Spleen (tissue), 11 donors: ENCODE measurements around the gene VPS52. TPM values are rescaled to one million over a fixed set of nuclear protein-coding genes. Genes with fewer than 3 reads are reported as not detected.

Experiments used
- DNase-seq: peaks from one replicate; pipeline ENCODE4 v3.0.0-alpha.2; 2020
- H3K27ac ChIP-seq, 8 donors: fragments of 200-600 bp; sonication (generic) in 7 of 8; 1 replicate in 4 of 8; 2 replicates in 4 of 8; pipeline versions ENCODE4 v1.5.0 to v1.8.0; 2016 to 2021; ENCODE audit warnings: inconsistent platforms in 4 of 8, mild to moderate bottlenecking in 4 of 8, moderate library complexity in 1 of 8
- H3K27me3 ChIP-seq, 7 donors: fragments of 200-600 bp; sonication (generic) in 6 of 7; replicated peaks in 1 of 7; 1 replicate in 4 of 7; 2 replicates in 3 of 7; pipeline versions ENCODE4 v1.5.0 to v1.8.0; 2016 to 2021; ENCODE audit warnings: inconsistent platforms in 3 of 7, mild to moderate bottlenecking in 1 of 7
- H3K36me3 ChIP-seq, 6 donors: fragments of 200-600 bp; sonication (generic) in 5 of 6; 1 replicate in 4 of 6; 2 replicates in 2 of 6; pipeline versions ENCODE4 v1.5.0 to v1.8.0; 2016 to 2021; ENCODE audit warnings: inconsistent platforms in 2 of 6
- H3K4me1 ChIP-seq, 6 donors: fragments of 200-600 bp; sonication (generic) in 5 of 6; 1 replicate in 3 of 6; 2 replicates in 3 of 6; pipeline versions ENCODE4 v1.5.0 to v1.8.0; 2016 to 2021; ENCODE audit warnings: inconsistent platforms in 3 of 6
- H3K4me3 ChIP-seq, 8 donors: fragments of 200-600 bp; sonication (generic) in 7 of 8; 1 replicate in 4 of 8; 2 replicates in 4 of 8; pipeline versions ENCODE4 v1.5.0 to v1.8.0; 2016 to 2021; ENCODE audit warnings: inconsistent platforms in 4 of 8, mild to moderate bottlenecking in 4 of 8, moderate library complexity in 2 of 8
- H3K9me3 ChIP-seq, 8 donors: fragments of 200-600 bp; sonication (generic) in 7 of 8; 1 replicate in 4 of 8; 2 replicates in 4 of 8; pipeline versions ENCODE4 v1.5.0 to v1.8.0; 2016 to 2021; ENCODE audit warnings: inconsistent platforms in 4 of 8
- POLR2A ChIP-seq, 3 donors: fragments of 450-650 bp; IDR thresholded peaks; one replicate each; pipeline ENCODE4 v1.5.1; 2017; ENCODE audit warnings: antibody characterized with exemption in 3 of 3, mild to moderate bottlenecking in 1 of 3
- POLR2AphosphoS5 ChIP-seq, 3 donors: sonication (generic); formaldehyde crosslinking; IDR thresholded peaks; one replicate each; pipeline ENCODE4 v1.5.1; 2017; ENCODE audit warnings: antibody characterized with exemption in 3 of 3
- WGBS, 5 donors: extraction: QIAGEN DNeasy Blood & Tissue Kit in 3 of 5; methylation state at CpG; one replicate each; pipeline versions ENCODE4 v1.1.5 to v1.1.7; 2013 to 2018; 5-methylcytosine and 5-hydroxymethylcytosine counted together
- intact Hi-C: fragments of 100-400 bp; cut with DNase I; formaldehyde crosslinking; loops from one replicate; pipeline ENCODE4 v1.15.0; 2023; ENCODE audit warnings: low total_unique reads
- polyA plus RNA-seq, 3 donors: library from polyadenylated mRNA; stranded (reverse); fragments of 200-250 nt; gene quantifications; one replicate each; pipeline ENCODE4 v1.2.1, GENCODE V29; 2013
- total RNA-seq, 7 donors: library from RNA; depleted of rRNA in 3 of 7; stranded (reverse); fragments of >200 nt in 3 of 7; fragmentation: NEBNext Ultra II Directional in 4 of 7; extraction: Animal tissue kit (Norgen Biotek cat#: 25700) in 4 of 7; gene quantifications; one replicate each; pipeline versions ENCODE4 v1.1.0 to v1.2.1, GENCODE V29; 2016 to 2021
- TF ChIP-seq, protein P1 (sequence below), 11 experiments: fragments of 200-600 bp in 7 of 11; fragments of 450-650 bp in 4 of 11; sonication (generic) in 4 of 11; IDR thresholded peaks in 8 of 11; conservative IDR thresholded peaks in 3 of 11; 1 replicate in 7 of 11; 2 replicates in 4 of 11; pipeline versions ENCODE4 v1.4.0 to v1.8.0; 2016 to 2021; ENCODE audit warnings: antibody characterized with exemption in 11 of 11, inconsistent platforms in 4 of 11, mild to moderate bottlenecking in 1 of 11
- donor health status: healthy with polysubstance abuse.
- donor health status: DM: no; HTN: no; CAD: no; lungs with moderate emphysema.
- donor health status: DM: no; HTN: no; CAD: no.
- donor health status: Bipolar disorder and iron deficiency.
- donor health status: healthy.
- donor health status: DM: no; HTN: no; CAD: no.
- donor health status: DM: yes; HTN: yes; CAD: no.

The VPS52 gene
- total and polyA plus RNA-seq, 10 donors = 31.7 to 87.7 (median 54.1) TPM

- peak; percentile 8 to 79 (median 71) for TF ChIP-seq POLR2AphosphoS5 (IDR thresholded peaks at IDR 0.05)
- no peak for TF ChIP-seq POLR2A (IDR thresholded peaks at IDR 0.05)
- Histone ChIP-seq H3K27me3 (peaks cover 0 to 31% (median 8%) of the 10 kb centered on the region in 7 donors), H3K36me3 (peaks cover 0 to 34% (median 21%) of the 10 kb centered on the region in 6 donors), H3K4me3 (peak overlapping the region; percentile 20 to 64 (median 34)), H3K9me3 (no peaks in the 10 kb centered on the region), H3K27ac (peak overlapping the region in 1 of 8 donors; percentile 5), H3K4me1 (peaks cover 12 to 46% (median 28%) of the 10 kb centered on the region in 6 donors)
- DNase-seq = peak; percentile 79
- intact Hi-C loops = no loop called here
- 0 to 2% (median 1%) methylated on average over 41 to 43 of the region's 43 CpGs for WGBS, 5 donors
Observed at GRCh38 chr6:33213166-33213988, 58.3 kb downstream of the VPS52 start.

GRCh38 chr6:33212857-33213165 lies 58.9 kb downstream of the VPS52 start:
- Histone ChIP-seq H3K36me3 (peaks cover 0 to 34% (median 21%) of the 10 kb centered on the region in 6 donors), H3K27me3 (peaks cover 0 to 26% (median 8%) of the 10 kb centered on the region in 7 donors), H3K4me3 (peak overlapping the region in 7 of 8 donors; percentile 20 to 64 (median 33)), H3K9me3 (no peaks in the 10 kb centered on the region), H3K4me1 (peaks cover 12 to 47% (median 30%) of the 10 kb centered on the region in 6 donors), H3K27ac (peak overlapping the region in 1 of 8 donors; percentile 5)
- TF ChIP-seq POLR2A (IDR thresholded peaks at IDR 0.05) (no peak), POLR2AphosphoS5 (IDR thresholded peaks at IDR 0.05) (no peak)
- TF ChIP-seq, protein P1, sequence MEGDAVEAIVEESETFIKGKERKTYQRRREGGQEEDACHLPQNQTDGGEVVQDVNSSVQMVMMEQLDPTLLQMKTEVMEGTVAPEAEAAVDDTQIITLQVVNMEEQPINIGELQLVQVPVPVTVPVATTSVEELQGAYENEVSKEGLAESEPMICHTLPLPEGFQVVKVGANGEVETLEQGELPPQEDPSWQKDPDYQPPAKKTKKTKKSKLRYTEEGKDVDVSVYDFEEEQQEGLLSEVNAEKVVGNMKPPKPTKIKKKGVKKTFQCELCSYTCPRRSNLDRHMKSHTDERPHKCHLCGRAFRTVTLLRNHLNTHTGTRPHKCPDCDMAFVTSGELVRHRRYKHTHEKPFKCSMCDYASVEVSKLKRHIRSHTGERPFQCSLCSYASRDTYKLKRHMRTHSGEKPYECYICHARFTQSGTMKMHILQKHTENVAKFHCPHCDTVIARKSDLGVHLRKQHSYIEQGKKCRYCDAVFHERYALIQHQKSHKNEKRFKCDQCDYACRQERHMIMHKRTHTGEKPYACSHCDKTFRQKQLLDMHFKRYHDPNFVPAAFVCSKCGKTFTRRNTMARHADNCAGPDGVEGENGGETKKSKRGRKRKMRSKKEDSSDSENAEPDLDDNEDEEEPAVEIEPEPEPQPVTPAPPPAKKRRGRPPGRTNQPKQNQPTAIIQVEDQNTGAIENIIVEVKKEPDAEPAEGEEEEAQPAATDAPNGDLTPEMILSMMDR (IDR thresholded peaks at IDR 0.05 in 8 of 11, conservative IDR thresholded peaks at IDR 0.05 in 3 of 11) = no peak
- WGBS, 5 donors = 8 to 15% (median 11%) methylated on average over 6 of the region's 6 CpGs
- no peak for DNase-seq
- intact Hi-C loops = no loop called here

DNA sequence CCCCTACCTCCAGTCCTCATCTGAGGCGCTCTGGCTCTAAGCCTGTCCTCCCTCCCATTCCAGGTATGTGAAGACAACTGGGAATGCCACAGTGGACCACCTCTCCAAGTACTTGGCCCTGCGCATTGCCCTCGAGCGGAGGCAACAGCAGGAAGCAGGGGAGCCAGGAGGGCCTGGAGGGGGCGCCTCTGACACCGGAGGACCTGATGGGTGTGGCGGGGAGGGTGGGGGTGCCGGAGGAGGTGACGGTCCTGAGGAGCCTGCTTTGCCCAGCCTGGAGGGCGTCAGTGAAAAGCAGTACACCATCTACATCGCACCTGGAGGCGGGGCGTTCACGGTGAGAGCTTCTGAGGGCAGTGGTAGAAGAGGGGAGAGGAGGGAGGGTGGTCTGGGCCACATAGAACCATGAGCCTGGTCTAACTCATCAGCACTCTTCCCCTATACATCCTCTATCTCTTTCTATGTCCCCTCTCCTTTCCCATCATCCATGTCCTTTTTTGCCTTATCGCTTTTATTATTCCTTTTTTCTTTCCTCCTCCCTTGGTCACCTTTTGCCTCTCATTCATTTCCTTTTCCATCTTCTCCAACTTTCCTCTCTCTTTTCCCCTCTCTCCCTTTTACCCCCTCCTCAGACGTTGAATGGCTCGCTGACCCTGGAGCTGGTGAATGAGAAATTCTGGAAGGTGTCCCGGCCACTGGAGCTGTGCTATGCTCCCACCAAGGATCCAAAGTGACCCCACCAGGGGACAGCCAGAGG lies 59.8 kb downstream of the VPS52 start:
- DNase-seq = peak; percentile 69
- Histone ChIP-seq H3K27me3 (peaks cover 0 to 24% (median 8%) of the 10 kb centered on the region in 7 donors), H3K9me3 (no peaks in the 10 kb centered on the region), H3K36me3 (peaks cover 0 to 34% (median 21%) of the 10 kb centered on the region in 6 donors), H3K4me1 (peaks cover 13 to 57% (median 37%) of the 10 kb centered on the region in 6 donors), H3K27ac (no peak overlapping the region), H3K4me3 (no peak overlapping the region)
- intact Hi-C loops = no loop called here
- TF ChIP-seq POLR2AphosphoS5 (IDR thresholded peaks at IDR 0.05) = no peak
- WGBS, 5 donors = 78 to 93% (median 89%) methylated on average over 17 to 18 of the region's 18 CpGs

DNA sequence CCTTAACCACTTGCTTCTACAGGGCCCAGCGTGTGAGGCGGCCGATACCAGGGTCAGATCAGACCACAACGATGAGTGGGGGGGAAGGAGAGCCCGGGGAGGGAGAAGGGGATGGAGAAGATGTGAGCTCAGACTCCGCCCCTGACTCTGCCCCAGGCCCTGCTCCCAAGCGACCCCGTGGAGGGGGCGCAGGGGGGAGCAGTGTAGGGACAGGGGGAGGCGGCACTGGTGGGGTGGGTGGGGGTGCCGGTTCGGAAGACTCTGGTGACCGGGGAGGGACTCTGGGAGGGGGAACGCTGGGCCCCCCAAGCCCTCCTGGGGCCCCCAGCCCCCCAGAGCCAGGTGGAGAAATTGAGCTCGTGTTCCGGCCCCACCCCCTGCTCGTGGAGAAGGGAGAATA lies 60.5 kb downstream of the VPS52 start:
- no peak overlapping the region for H3K27ac ChIP-seq
- H3K27me3 ChIP-seq = peaks cover 0 to 24% (median 8%) of the 10 kb centered on the region in 7 donors
- H3K36me3 ChIP-seq = peaks cover 0 to 34% (median 21%) of the 10 kb centered on the region in 6 donors
- intact Hi-C loops = no loop called here
- no peak overlapping the region for H3K4me3 ChIP-seq
- 87 to 90% (median 89%) methylated on average over 17 of the region's 17 CpGs for WGBS, 5 donors
- TF ChIP-seq POLR2A (IDR thresholded peaks at IDR 0.05) (no peak), POLR2AphosphoS5 (IDR thresholded peaks at IDR 0.05) (no peak)
- TF ChIP-seq, protein P1 (IDR thresholded peaks at IDR 0.05 in 8 of 11, conservative IDR thresholded peaks at IDR 0.05 in 3 of 11) = no peak
- H3K4me1 ChIP-seq = peaks cover 13 to 63% (median 37%) of the 10 kb centered on the region in 6 donors
- no peaks in the 10 kb centered on the region for H3K9me3 ChIP-seq
- no peak for DNase-seq
